HepG2 (cell line): ENCODE results near the gene TMEM98. TPM values are rescaled to one million over a fixed set of nuclear protein-coding genes. Genes with fewer than 3 reads are reported as not detected.
A peak's percentile ranks its signal among the peaks of the same experiment; 100 is the strongest.

Experiments
- CREM ChIP-seq, 2 experiments: sonication (generic) in 1 of 2; formaldehyde crosslinking in 1 of 2; IDR thresholded peaks; 2 replicates each; pipeline versions ENCODE4 v1.4.0 to v1.6.1; 2016 to 2020; ENCODE audit warnings: antibody characterized with exemption in 1 of 2, mild to moderate bottlenecking in 1 of 2, missing genetic modification reagents in 1 of 2
- DMAP1 ChIP-seq: IDR thresholded peaks from 2 replicates; pipeline ENCODE4 v1.6.1; 2016
- HOXD1 ChIP-seq: sonication (generic); formaldehyde crosslinking; IDR thresholded peaks from 2 replicates; pipeline ENCODE4 v1.5.0; 2020; ENCODE audit warnings: missing genetic modification reagents
- ISX ChIP-seq: sonication (generic); formaldehyde crosslinking; conservative IDR thresholded peaks from 2 replicates; pipeline ENCODE4 v1.5.0; 2020; ENCODE audit warnings: missing genetic modification reagents
- MXI1 ChIP-seq: IDR thresholded peaks from 3 replicates; pipeline ENCODE4 v1.6.1; 2012; ENCODE audit warnings: low read depth, low read length, inconsistent platforms, borderline replicate concordance
- PHF5A ChIP-seq: IDR thresholded peaks from one replicate; pipeline ENCODE4 v1.6.1; 2018; ENCODE audit warnings: low read depth, missing genetic modification reagents; ENCODE audit not compliant: unreplicated experiment
- STAG1 ChIP-seq: sonication (generic); formaldehyde crosslinking; IDR thresholded peaks from 2 replicates; pipeline ENCODE4 v1.4.0; 2020; ENCODE audit warnings: missing genetic modification reagents
- TBX2 ChIP-seq: sonication (generic); formaldehyde crosslinking; IDR thresholded peaks from 2 replicates; pipeline ENCODE4 v1.5.0; 2020; ENCODE audit warnings: missing genetic modification reagents, mild to moderate bottlenecking, borderline replicate concordance
- YY1 ChIP-seq: IDR thresholded peaks from 2 replicates; pipeline ENCODE4 v1.6.1; 2011; ENCODE audit warnings: low read length, low read depth, moderate library complexity, mild to moderate bottlenecking; ENCODE audit not compliant: insufficient read depth, insufficient replicate concordance
- ZNF350 ChIP-seq: sonication (generic); formaldehyde crosslinking; IDR thresholded peaks from 2 replicates; pipeline ENCODE4 v1.4.0; 2020; ENCODE audit warnings: mild to moderate bottlenecking, low read depth, missing genetic modification reagents, borderline replicate concordance
- polyA plus RNA-seq, 8 experiments: library from polyadenylated mRNA; depleted of rRNA in 3 of 8; stranded (reverse) in 7 of 8; unstranded in 1 of 8; fragments of >200 nt; fragmentation: Illumina TruSeq in 4 of 8; extraction: Trizol in 4 of 8; gene quantifications; 2 replicates each; pipeline versions ENCODE4 v1.2.1 to v1.2.3, GENCODE V29; 2011 to 2016; ENCODE audit warnings: low read depth in 4 of 8, missing spikeins in 1 of 8, mixed read lengths in 1 of 8; ENCODE audit not compliant: insufficient read depth in 1 of 8
- total RNA-seq, 5 experiments: library from RNA; depleted of rRNA; stranded (reverse); fragments of >200 nt; fragmentation: Illumina TruSeq; extraction: Trizol; gene quantifications; 2 replicates each; pipeline ENCODE4 v1.2.3, GENCODE V29; 2016; ENCODE audit warnings: low read depth in 1 of 5
- TF ChIP-seq, protein P1 (sequence below): sonication (generic); formaldehyde crosslinking; IDR thresholded peaks from 2 replicates; pipeline ENCODE4 v1.4.0; 2020; ENCODE audit warnings: low read depth, mild to moderate bottlenecking, missing genetic modification reagents
- TF ChIP-seq, protein P2 (sequence below): sonication (generic); formaldehyde crosslinking; IDR thresholded peaks from 2 replicates; pipeline ENCODE4 v1.5.0; 2020; ENCODE audit warnings: mild to moderate bottlenecking, missing genetic modification reagents, borderline replicate concordance
- TF ChIP-seq, protein P3 (sequence below), 2 experiments: sonication (generic) in 1 of 2; formaldehyde crosslinking in 1 of 2; IDR thresholded peaks; 2 replicates each; pipeline versions ENCODE4 v1.4.0 to v1.6.1; 2018 to 2020; ENCODE audit warnings: missing genetic modification reagents in 2 of 2, borderline replicate concordance in 1 of 2, low read depth in 1 of 2, mild to moderate bottlenecking in 1 of 2, missing biosample characterization in 1 of 2
- TF ChIP-seq, protein P4 (sequence below): sonication (generic); formaldehyde crosslinking; IDR thresholded peaks from 2 replicates; pipeline ENCODE4 v1.4.0; 2020; ENCODE audit warnings: missing genetic modification reagents, borderline replicate concordance
- TF ChIP-seq, protein P5 (sequence below): sonication (generic); formaldehyde crosslinking; IDR thresholded peaks from 2 replicates; pipeline ENCODE4 v1.5.0; 2020; ENCODE audit warnings: missing genetic modification reagents

The TMEM98 gene
- total and polyA plus RNA-seq, 2 of the 13 experiments (the other 11 are each of a cell fraction or from before 2014, with no cell fraction given) = 103 to 175 TPM

DNA sequence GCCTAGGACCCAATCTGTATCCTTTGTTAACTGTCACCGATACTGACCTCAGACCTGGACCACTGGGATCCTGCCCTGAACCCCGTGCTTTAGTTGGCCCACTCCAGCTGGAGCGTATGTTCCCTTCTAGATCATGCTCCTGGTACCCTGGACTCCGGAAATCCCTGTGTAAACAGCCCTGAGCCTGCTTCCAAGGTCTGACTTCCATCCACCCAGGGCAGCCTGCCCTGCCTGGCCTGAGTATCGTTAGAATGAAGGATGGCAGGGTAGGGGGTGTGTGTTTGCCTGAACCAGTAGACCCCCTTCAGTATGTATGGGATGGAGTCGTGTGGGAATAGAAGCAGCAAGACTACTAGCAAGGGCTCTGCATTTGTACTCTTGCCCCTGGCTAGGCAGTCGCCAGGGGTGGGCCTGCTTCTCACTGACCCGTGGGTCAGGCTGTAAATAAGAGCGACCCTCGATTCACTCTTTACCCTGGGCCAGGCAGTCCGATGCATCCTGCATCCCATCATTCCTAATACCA is 691 bp upstream of the TMEM98 start (continued):
- TF ChIP-seq, protein P1, sequence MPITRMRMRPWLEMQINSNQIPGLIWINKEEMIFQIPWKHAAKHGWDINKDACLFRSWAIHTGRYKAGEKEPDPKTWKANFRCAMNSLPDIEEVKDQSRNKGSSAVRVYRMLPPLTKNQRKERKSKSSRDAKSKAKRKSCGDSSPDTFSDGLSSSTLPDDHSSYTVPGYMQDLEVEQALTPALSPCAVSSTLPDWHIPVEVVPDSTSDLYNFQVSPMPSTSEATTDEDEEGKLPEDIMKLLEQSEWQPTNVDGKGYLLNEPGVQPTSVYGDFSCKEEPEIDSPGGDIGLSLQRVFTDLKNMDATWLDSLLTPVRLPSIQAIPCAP (CRISPR knock-in tag) = no peak
- no peak for TF ChIP-seq HOXD1 (CRISPR knock-in tag)
- 0 out of 2 replicates have a peak, but pooled peaks have one; percentile 41 for TF ChIP-seq DMAP1 (CRISPR knock-in tag)
- TF ChIP-seq, protein P2, sequence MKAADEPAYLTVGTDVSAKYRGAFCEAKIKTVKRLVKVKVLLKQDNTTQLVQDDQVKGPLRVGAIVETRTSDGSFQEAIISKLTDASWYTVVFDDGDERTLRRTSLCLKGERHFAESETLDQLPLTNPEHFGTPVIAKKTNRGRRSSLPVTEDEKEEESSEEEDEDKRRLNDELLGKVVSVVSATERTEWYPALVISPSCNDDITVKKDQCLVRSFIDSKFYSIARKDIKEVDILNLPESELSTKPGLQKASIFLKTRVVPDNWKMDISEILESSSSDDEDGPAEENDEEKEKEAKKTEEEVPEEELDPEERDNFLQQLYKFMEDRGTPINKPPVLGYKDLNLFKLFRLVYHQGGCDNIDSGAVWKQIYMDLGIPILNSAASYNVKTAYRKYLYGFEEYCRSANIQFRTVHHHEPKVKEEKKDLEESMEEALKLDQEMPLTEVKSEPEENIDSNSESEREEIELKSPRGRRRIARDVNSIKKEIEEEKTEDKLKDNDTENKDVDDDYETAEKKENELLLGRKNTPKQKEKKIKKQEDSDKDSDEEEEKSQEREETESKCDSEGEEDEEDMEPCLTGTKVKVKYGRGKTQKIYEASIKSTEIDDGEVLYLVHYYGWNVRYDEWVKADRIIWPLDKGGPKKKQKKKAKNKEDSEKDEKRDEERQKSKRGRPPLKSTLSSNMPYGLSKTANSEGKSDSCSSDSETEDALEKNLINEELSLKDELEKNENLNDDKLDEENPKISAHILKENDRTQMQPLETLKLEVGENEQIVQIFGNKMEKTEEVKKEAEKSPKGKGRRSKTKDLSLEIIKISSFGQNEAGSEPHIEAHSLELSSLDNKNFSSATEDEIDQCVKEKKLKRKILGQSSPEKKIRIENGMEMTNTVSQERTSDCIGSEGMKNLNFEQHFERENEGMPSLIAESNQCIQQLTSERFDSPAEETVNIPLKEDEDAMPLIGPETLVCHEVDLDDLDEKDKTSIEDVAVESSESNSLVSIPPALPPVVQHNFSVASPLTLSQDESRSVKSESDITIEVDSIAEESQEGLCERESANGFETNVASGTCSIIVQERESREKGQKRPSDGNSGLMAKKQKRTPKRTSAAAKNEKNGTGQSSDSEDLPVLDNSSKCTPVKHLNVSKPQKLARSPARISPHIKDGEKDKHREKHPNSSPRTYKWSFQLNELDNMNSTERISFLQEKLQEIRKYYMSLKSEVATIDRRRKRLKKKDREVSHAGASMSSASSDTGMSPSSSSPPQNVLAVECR (CRISPR knock-in tag) = peak; percentile 59; the same call in 1 of the 2 replicates
- TF ChIP-seq, protein P3, sequence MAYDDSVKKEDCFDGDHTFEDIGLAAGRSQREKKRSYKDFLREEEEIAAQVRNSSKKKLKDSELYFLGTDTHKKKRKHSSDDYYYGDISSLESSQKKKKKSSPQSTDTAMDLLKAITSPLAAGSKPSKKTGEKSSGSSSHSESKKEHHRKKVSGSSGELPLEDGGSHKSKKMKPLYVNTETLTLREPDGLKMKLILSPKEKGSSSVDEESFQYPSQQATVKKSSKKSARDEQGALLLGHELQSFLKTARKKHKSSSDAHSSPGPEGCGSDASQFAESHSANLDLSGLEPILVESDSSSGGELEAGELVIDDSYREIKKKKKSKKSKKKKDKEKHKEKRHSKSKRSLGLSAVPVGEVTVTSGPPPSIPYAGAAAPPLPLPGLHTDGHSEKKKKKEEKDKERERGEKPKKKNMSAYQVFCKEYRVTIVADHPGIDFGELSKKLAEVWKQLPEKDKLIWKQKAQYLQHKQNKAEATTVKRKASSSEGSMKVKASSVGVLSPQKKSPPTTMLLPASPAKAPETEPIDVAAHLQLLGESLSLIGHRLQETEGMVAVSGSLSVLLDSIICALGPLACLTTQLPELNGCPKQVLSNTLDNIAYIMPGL (CRISPR knock-in tag; IDR thresholded peaks at IDR 0.05; ENCODE audit: borderline replicate concordance in 1 of 2, low read depth in 1 of 2) = peak; percentile 44; a peak in 1 of 4 replicates
- TF ChIP-seq STAG1 (CRISPR knock-in tag) = no peak
- peak; percentile 36; the same call in 1 of the 2 replicates for TF ChIP-seq CREM (IDR thresholded peaks at IDR 0.05)
- TF ChIP-seq CREM (CRISPR knock-in tag; IDR thresholded peaks at IDR 0.05) = no peak
- TF ChIP-seq ISX (CRISPR knock-in tag) = no peak
- no peak for TF ChIP-seq PHF5A (CRISPR knock-in tag)
- TF ChIP-seq MXI1 = no peak
- TF ChIP-seq, protein P4, sequence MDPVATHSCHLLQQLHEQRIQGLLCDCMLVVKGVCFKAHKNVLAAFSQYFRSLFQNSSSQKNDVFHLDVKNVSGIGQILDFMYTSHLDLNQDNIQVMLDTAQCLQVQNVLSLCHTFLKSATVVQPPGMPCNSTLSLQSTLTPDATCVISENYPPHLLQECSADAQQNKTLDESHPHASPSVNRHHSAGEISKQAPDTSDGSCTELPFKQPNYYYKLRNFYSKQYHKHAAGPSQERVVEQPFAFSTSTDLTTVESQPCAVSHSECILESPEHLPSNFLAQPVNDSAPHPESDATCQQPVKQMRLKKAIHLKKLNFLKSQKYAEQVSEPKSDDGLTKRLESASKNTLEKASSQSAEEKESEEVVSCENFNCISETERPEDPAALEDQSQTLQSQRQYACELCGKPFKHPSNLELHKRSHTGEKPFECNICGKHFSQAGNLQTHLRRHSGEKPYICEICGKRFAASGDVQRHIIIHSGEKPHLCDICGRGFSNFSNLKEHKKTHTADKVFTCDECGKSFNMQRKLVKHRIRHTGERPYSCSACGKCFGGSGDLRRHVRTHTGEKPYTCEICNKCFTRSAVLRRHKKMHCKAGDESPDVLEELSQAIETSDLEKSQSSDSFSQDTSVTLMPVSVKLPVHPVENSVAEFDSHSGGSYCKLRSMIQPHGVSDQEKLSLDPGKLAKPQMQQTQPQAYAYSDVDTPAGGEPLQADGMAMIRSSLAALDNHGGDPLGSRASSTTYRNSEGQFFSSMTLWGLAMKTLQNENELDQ (CRISPR knock-in tag) = no peak
- no peak for TF ChIP-seq YY1
- TF ChIP-seq TBX2 (CRISPR knock-in tag) = peak; percentile 38
- TF ChIP-seq, protein P5, sequence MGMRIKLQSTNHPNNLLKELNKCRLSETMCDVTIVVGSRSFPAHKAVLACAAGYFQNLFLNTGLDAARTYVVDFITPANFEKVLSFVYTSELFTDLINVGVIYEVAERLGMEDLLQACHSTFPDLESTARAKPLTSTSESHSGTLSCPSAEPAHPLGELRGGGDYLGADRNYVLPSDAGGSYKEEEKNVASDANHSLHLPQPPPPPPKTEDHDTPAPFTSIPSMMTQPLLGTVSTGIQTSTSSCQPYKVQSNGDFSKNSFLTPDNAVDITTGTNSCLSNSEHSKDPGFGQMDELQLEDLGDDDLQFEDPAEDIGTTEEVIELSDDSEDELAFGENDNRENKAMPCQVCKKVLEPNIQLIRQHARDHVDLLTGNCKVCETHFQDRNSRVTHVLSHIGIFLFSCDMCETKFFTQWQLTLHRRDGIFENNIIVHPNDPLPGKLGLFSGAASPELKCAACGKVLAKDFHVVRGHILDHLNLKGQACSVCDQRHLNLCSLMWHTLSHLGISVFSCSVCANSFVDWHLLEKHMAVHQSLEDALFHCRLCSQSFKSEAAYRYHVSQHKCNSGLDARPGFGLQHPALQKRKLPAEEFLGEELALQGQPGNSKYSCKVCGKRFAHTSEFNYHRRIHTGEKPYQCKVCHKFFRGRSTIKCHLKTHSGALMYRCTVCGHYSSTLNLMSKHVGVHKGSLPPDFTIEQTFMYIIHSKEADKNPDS (CRISPR knock-in tag) = no peak; the same call in 1 of the 2 replicates
- peak; percentile 55; the same call in 1 of the 2 replicates for TF ChIP-seq ZNF350
